Lower leg skin (tissue), 3 donors: ENCODE data around the gene PPFIBP2.

Experiments used
- POLR2A ChIP-seq, 2 donors: fragments of 450-650 bp; IDR thresholded peaks; one replicate each; pipeline ENCODE4 v1.6.1; 2016 to 2017; ENCODE audit warnings: antibody characterized with exemption in 2 of 2, mild to moderate bottlenecking in 1 of 2, moderate library complexity in 1 of 2
- TF ChIP-seq, protein P1 (sequence below), 3 donors: fragments of 450-650 bp; IDR thresholded peaks; one replicate each; pipeline ENCODE4 v1.5.1; 2016; ENCODE audit warnings: antibody characterized with exemption in 3 of 3, mild to moderate bottlenecking in 3 of 3, moderate library complexity in 2 of 3

DNA sequence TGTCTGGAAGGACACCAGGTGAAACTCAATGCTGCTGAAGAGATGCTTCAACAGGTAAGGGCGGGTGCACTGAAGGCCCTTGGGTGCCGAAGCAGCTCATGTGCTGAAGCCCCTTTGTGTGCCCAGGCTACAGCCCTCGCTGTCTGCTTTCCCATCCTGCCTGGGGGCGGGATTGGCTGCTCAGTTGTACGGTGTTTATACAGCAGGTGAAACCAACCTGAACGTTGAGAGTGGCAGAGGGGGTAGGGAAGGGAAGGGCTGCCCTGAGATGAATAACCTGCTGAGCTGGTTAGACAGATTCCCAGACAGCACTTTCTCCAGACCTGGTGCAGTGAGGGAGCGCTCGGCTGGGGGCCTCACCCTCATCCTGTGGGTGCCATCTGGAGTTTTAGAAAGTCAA lies 83.8 kb downstream of the PPFIBP2 start:
- TF ChIP-seq, protein P1, sequence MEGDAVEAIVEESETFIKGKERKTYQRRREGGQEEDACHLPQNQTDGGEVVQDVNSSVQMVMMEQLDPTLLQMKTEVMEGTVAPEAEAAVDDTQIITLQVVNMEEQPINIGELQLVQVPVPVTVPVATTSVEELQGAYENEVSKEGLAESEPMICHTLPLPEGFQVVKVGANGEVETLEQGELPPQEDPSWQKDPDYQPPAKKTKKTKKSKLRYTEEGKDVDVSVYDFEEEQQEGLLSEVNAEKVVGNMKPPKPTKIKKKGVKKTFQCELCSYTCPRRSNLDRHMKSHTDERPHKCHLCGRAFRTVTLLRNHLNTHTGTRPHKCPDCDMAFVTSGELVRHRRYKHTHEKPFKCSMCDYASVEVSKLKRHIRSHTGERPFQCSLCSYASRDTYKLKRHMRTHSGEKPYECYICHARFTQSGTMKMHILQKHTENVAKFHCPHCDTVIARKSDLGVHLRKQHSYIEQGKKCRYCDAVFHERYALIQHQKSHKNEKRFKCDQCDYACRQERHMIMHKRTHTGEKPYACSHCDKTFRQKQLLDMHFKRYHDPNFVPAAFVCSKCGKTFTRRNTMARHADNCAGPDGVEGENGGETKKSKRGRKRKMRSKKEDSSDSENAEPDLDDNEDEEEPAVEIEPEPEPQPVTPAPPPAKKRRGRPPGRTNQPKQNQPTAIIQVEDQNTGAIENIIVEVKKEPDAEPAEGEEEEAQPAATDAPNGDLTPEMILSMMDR (IDR thresholded peaks at IDR 0.05), result no peak
- TF ChIP-seq POLR2A (IDR thresholded peaks at IDR 0.05), result no peak
